ENCODE results near the gene MSGN1. TPM values are rescaled to one million over a fixed set of nuclear protein-coding genes. Genes with fewer than 3 reads are reported as not detected.
"Not testable (repeated sequence)": the region's sequence is repeated elsewhere in the genome, so short reads cannot be mapped to it uniquely, and the experiment has no call there.

The MSGN1 gene
- total RNA-seq, 2 experiments from 2014 or later = not detected

GRCh38 chr2:17813742-17814473 is 2.4 kb upstream of the MSGN1 start:
- H3K27ac Mint-ChIP-seq = no peak overlapping the region
- no peaks in the 10 kb centered on the region for H3K36me3 Mint-ChIP-seq
- H3K4me1 Mint-ChIP-seq (ENCODE audit: low read depth) = no peaks in the 10 kb centered on the region
- no peak for DNase-seq
- H3K27me3 Mint-ChIP-seq = peaks cover 10% of the 10 kb centered on the region
- intact Hi-C loops (cut with micrococcal nuclease) = no loop called here
- ChIA-PET CTCF (interaction anchor here (1.5 kb wide), 1 partner anchor 94 kb away, joined by 3 read pairs; no protein-coding TSS in a partner anchor), POLR2A (no interaction called here)
- no peak overlapping the region for H3K4me3 Mint-ChIP-seq
- H3K9me3 Mint-ChIP-seq = no peaks in the 10 kb centered on the region

DNA sequence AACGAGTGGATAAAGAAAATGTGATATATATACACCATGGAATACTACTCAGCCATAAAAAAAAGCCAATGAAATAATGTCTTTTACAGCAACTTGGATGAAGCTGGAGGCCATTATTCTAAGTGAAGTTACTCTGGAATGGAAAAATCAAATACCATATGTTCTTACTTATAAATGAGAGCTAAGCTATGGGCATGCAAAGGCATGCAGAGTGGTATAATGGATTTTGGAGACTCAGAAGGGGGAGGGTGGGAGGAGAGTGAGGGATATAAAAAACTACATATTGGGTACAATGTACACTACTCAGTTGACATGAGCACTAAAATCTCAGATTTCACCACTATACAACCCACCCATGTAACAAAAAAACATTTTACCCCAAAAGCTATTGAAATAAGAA is 1.7 kb upstream of the MSGN1 start:
- Mint-ChIP-seq H3K27ac (no peak overlapping the region), H3K4me1 (ENCODE audit: low read depth) (no peaks in the 10 kb centered on the region), H3K36me3 (no peaks in the 10 kb centered on the region), H3K27me3 (peaks cover 10% of the 10 kb centered on the region), H3K9me3 (no peaks in the 10 kb centered on the region), H3K4me3 (no peak overlapping the region)
- ChIA-PET CTCF (no interaction called here), POLR2A (no interaction called here)
- DNase-seq = no peak
- intact Hi-C loops (cut with micrococcal nuclease) = no loop called here

GRCh38 chr2:17815468-17816184 is 634 bp upstream of the MSGN1 start:
- no peaks in the 10 kb centered on the region for H3K9me3 Mint-ChIP-seq
- intact Hi-C loops (cut with micrococcal nuclease) = no loop called here
- CTCF ChIA-PET = no interaction called here
- no peaks in the 10 kb centered on the region for H3K36me3 Mint-ChIP-seq
- peaks cover 10% of the 10 kb centered on the region for H3K27me3 Mint-ChIP-seq
- no peak for DNase-seq
- H3K27ac Mint-ChIP-seq = no peak overlapping the region
- H3K4me1 Mint-ChIP-seq (ENCODE audit: low read depth) = no peaks in the 10 kb centered on the region
- POLR2A ChIA-PET = no interaction called here
- no peak overlapping the region for H3K4me3 Mint-ChIP-seq

- ChIA-PET CTCF (no interaction called here), POLR2A (no interaction called here)
- DNase-seq = no peak
- no peaks in the 10 kb centered on the region for H3K36me3 Mint-ChIP-seq
- intact Hi-C loops (cut with micrococcal nuclease) = no loop called here
- no peaks in the 10 kb centered on the region for H3K9me3 Mint-ChIP-seq
- no peaks in the 10 kb centered on the region for H3K4me1 Mint-ChIP-seq (ENCODE audit: low read depth)
- no peak overlapping the region for H3K4me3 Mint-ChIP-seq
- no peak overlapping the region for H3K27ac Mint-ChIP-seq
- peaks cover 11% of the 10 kb centered on the region for H3K27me3 Mint-ChIP-seq
Observed at GRCh38 chr2:17818235-17818815, 2.1 kb downstream of the MSGN1 start.

GRCh38 chr2:17821080-17821479 is 4.8 kb downstream of the MSGN1 start:
- ChIA-PET POLR2A (no interaction called here), CTCF (interaction anchor here (0.7 to 0.8 kb wide), 2 partner anchors 101 to 158 kb away, joined by 3 read pairs; no protein-coding TSS in a partner anchor)
- DNase-seq = no peak
- intact Hi-C loops (cut with micrococcal nuclease) = no loop called here
- Mint-ChIP-seq H3K27me3 (peaks cover 19% of the 10 kb centered on the region), H3K27ac (no peak overlapping the region), H3K9me3 (no peaks in the 10 kb centered on the region), H3K4me3 (no peak overlapping the region), H3K36me3 (no peaks in the 10 kb centered on the region), H3K4me1 (ENCODE audit: low read depth) (no peaks in the 10 kb centered on the region)

- no peak overlapping the region for H3K4me3 Mint-ChIP-seq
- no peaks in the 10 kb centered on the region for H3K4me1 Mint-ChIP-seq (ENCODE audit: low read depth)
- H3K36me3 Mint-ChIP-seq = no peaks in the 10 kb centered on the region
- H3K27ac Mint-ChIP-seq = no peak overlapping the region
- POLR2A ChIA-PET = no interaction called here
- intact Hi-C loops (cut with micrococcal nuclease) = no loop called here
- no peak for DNase-seq
- peaks cover 19% of the 10 kb centered on the region for H3K27me3 Mint-ChIP-seq
- CTCF ChIA-PET = interaction anchor here (0.7 to 1.3 kb wide), 2 partner anchors 102 to 159 kb away, joined by 3 read pairs; no protein-coding TSS in a partner anchor
- no peaks in the 10 kb centered on the region for H3K9me3 Mint-ChIP-seq
Observed at GRCh38 chr2:17821535-17822444, 5.5 kb downstream of the MSGN1 start.

DNA sequence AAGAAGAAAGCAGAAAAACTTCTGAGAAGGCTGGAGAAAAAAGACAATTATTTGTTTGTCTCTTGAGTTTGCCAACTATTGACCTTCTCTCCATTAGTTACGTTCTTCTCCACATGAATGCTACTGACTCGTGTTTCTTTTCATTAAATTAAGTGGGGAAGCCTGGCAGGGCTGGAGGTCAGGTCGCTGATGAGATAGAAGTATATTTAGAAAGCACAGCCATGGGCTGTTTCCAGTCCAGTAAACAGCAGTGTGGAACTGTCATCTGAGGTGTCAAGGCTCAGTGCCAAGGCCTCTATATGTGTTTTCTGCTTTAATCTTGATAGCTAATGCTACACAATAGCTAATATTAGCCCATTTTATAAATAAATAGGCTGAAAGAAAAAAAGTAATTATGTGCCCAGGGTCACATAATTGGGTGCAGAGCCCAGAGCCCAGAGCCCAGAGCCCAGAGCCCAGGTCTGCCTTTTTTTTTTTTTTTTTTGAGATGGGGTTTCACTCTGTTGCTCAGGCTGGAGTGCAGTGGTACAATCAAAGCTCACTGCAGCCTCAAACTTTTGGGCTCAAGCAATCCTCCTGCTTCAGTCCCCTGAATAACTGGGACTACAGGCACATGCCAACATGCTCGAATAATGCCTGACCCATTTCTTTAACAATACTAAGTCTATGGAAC is 6.3 kb downstream of the MSGN1 start:
- no peak for DNase-seq
- Mint-ChIP-seq H3K27me3 (peaks cover 14% of the 10 kb centered on the region), H3K9me3 (no peaks in the 10 kb centered on the region), H3K4me1 (ENCODE audit: low read depth) (no peaks in the 10 kb centered on the region), H3K36me3 (no peaks in the 10 kb centered on the region), H3K27ac (no peak overlapping the region), H3K4me3 (no peak overlapping the region)
- ChIA-PET POLR2A (no interaction called here), CTCF (interaction anchor here (1.3 kb wide), 1 partner anchor 103 kb away, joined by 3 read pairs; no protein-coding TSS in a partner anchor)
- intact Hi-C loops (cut with micrococcal nuclease) = no loop called here

GRCh38 chr2:17823646-17824045 is 7.4 kb downstream of the MSGN1 start:
- POLR2A ChIA-PET; H3K27ac Mint-ChIP-seq; H3K36me3 Mint-ChIP-seq; CTCF ChIA-PET; intact Hi-C loops (cut with micrococcal nuclease); H3K4me3 Mint-ChIP-seq; H3K9me3 Mint-ChIP-seq; H3K4me1 Mint-ChIP-seq (ENCODE audit: low read depth); DNase-seq: not testable (repeated sequence)
- H3K27me3 Mint-ChIP-seq = peaks cover 14% of the 10 kb centered on the region

DNA sequence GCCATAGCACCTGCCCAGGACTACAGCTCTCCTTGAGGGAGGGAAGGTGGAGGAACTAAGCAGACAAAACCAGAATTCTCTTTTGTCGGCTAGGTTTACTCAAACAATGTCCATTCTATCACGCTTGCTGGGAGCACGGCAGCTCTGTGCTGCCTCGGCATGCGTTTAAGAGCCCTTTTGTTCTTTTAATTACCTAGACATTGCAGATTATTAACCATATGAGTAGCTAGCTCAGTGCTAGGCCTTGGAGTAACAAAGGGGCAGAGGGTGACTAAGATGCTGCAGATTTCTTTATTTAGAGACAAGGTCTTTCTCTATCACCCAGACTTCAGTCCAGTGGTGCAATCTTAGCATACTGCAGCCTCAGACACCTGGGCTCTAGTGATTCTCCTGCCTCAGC is 11.1 kb downstream of the MSGN1 start:
- Mint-ChIP-seq H3K9me3 (no peaks in the 10 kb centered on the region), H3K27ac (no peak overlapping the region), H3K4me1 (ENCODE audit: low read depth) (no peaks in the 10 kb centered on the region), H3K36me3 (no peaks in the 10 kb centered on the region), H3K27me3 (peaks cover 34% of the 10 kb centered on the region), H3K4me3 (no peak overlapping the region)
- ChIA-PET POLR2A (no interaction called here), CTCF (no interaction called here)
- DNase-seq = no peak
- intact Hi-C loops (cut with micrococcal nuclease) = no loop called here

GRCh38 chr2:17827785-17828184 is 11.5 kb downstream of the MSGN1 start:
- no peak for DNase-seq
- ChIA-PET POLR2A (no interaction called here), CTCF (interaction anchor here (1.0 kb wide), 1 partner anchor 69 kb away, joined by 3 read pairs; no protein-coding TSS in a partner anchor)
- Mint-ChIP-seq H3K4me3 (no peak overlapping the region), H3K27me3 (peaks cover 34% of the 10 kb centered on the region), H3K9me3 (no peaks in the 10 kb centered on the region), H3K27ac (no peak overlapping the region), H3K36me3 (no peaks in the 10 kb centered on the region), H3K4me1 (ENCODE audit: low read depth) (no peaks in the 10 kb centered on the region)
- intact Hi-C loops (cut with micrococcal nuclease) = no loop called here
